Esophagus muscularis mucosa (tissue), 4 donors: Measurements from ENCODE around the gene WDR19. TPM values are rescaled to one million over a fixed set of nuclear protein-coding genes. Genes with fewer than 3 reads are reported as not detected.
"Not testable (repeated sequence)": the region's sequence is repeated elsewhere in the genome, so short reads cannot be mapped to it uniquely, and the experiment has no call there.

Experiments used
- DNase-seq: peaks from one replicate; pipeline ENCODE4 v3.0.0-alpha.2; 2017; ENCODE audit errors: extremely low spot score
- H3K27ac ChIP-seq, 4 donors: fragments of 200-600 bp; sonication (generic); replicated peaks in 1 of 4; 1 replicate in 3 of 4; 2 replicates in 1 of 4; pipeline ENCODE4 v1.5.1; 2016 to 2019; ENCODE audit warnings: mild to moderate bottlenecking in 1 of 4
- H3K27me3 ChIP-seq, 4 donors: fragments of 200-600 bp; sonication (generic); one replicate each; pipeline versions ENCODE4 v1.5.1 to v1.6.0; 2016 to 2019
- H3K36me3 ChIP-seq, 4 donors: fragments of 200-600 bp; sonication (generic); one replicate each; pipeline ENCODE4 v1.5.1; 2016 to 2019
- H3K4me1 ChIP-seq, 4 donors: fragments of 200-600 bp; sonication (generic); one replicate each; pipeline ENCODE4 v1.5.1; 2016 to 2019
- H3K4me3 ChIP-seq, 4 donors: fragments of 200-600 bp; sonication (generic); 1 replicate in 2 of 4; 2 replicates in 2 of 4; pipeline ENCODE4 v1.5.1; 2016 to 2019; ENCODE audit warnings: mild to moderate bottlenecking in 4 of 4, moderate library complexity in 1 of 4
- H3K9me3 ChIP-seq, 4 donors: fragments of 200-600 bp; sonication (generic); 1 replicate in 3 of 4; 2 replicates in 1 of 4; pipeline ENCODE4 v1.5.1; 2016 to 2019
- EP300 ChIP-seq: sonication (generic); formaldehyde crosslinking; IDR thresholded peaks from one replicate; pipeline ENCODE4 v1.6.1; 2017; ENCODE audit warnings: antibody characterized with exemption
- POLR2A ChIP-seq: fragments of 450-650 bp; IDR thresholded peaks from one replicate; pipeline ENCODE4 v1.6.1; 2017; ENCODE audit warnings: antibody characterized with exemption, moderate library complexity, mild to moderate bottlenecking, low read depth
- POLR2AphosphoS5 ChIP-seq, 2 donors: sonication (generic); formaldehyde crosslinking; IDR thresholded peaks; one replicate each; pipeline ENCODE4 v1.6.1; 2017; ENCODE audit warnings: antibody characterized with exemption in 2 of 2
- WGBS: methylation state at CpG from one replicate; pipeline ENCODE4 v1.1.5; 2018; 5-methylcytosine and 5-hydroxymethylcytosine counted together
- intact Hi-C: fragments of 100-400 bp; cut with DNase I; formaldehyde crosslinking; loops from one replicate; pipeline ENCODE4 v1.15.1; 2023
- total RNA-seq, 4 donors: library from RNA; depleted of rRNA; stranded (reverse); fragments of >200 nt; gene quantifications; one replicate each; pipeline versions ENCODE4 v1.1.0 to v1.2.1, GENCODE V29; 2016
- TF ChIP-seq, protein P1 (sequence below), 3 experiments: fragments of 200-600 bp in 2 of 3; fragments of 450-650 bp in 1 of 3; sonication (generic) in 2 of 3; IDR thresholded peaks; one replicate each; pipeline ENCODE4 v1.5.1; 2017 to 2019; ENCODE audit warnings: antibody characterized with exemption in 3 of 3, mild to moderate bottlenecking in 2 of 3, moderate library complexity in 1 of 3

The WDR19 gene
- total RNA-seq, 4 donors from 2014 or later = 22.1 to 32.4 (median 26.0) TPM

DNA sequence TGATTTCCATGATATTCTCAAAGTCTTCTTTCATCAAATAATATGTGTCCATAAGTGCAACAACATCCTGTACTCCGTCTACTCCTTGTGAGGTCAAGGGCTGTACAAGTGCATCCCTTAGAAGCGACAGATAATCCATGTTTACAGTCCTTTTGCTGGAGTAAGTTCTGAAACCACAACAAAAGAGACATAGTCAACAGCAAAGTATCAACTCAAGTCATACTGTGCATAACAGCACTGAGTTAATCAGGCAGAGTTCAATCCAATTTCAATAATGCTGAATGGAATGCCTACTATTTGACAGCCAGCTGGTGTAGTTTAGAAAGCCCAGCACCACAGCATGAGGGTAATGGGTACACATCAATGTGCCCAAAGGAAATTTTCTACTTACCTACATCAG lies 109.4 kb downstream of the WDR19 start:
- Histone ChIP-seq H3K4me1 (no peaks in the 10 kb centered on the region), H3K36me3 (peaks cover 28 to 91% (median 79%) of the 10 kb centered on the region in 4 donors), H3K27ac (no peak overlapping the region), H3K27me3 (no peaks in the 10 kb centered on the region), H3K9me3 (no peaks in the 10 kb centered on the region), H3K4me3 (no peak overlapping the region)
- intact Hi-C loops = no loop called here
- TF ChIP-seq POLR2A (no peak), POLR2AphosphoS5 (IDR thresholded peaks at IDR 0.05) (no peak), EP300 (no peak)
- TF ChIP-seq, protein P1, sequence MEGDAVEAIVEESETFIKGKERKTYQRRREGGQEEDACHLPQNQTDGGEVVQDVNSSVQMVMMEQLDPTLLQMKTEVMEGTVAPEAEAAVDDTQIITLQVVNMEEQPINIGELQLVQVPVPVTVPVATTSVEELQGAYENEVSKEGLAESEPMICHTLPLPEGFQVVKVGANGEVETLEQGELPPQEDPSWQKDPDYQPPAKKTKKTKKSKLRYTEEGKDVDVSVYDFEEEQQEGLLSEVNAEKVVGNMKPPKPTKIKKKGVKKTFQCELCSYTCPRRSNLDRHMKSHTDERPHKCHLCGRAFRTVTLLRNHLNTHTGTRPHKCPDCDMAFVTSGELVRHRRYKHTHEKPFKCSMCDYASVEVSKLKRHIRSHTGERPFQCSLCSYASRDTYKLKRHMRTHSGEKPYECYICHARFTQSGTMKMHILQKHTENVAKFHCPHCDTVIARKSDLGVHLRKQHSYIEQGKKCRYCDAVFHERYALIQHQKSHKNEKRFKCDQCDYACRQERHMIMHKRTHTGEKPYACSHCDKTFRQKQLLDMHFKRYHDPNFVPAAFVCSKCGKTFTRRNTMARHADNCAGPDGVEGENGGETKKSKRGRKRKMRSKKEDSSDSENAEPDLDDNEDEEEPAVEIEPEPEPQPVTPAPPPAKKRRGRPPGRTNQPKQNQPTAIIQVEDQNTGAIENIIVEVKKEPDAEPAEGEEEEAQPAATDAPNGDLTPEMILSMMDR (IDR thresholded peaks at IDR 0.05) = no peak
- DNase-seq = no peak
- WGBS = 86% methylated on average over 2 of the region's 2 CpGs

DNA sequence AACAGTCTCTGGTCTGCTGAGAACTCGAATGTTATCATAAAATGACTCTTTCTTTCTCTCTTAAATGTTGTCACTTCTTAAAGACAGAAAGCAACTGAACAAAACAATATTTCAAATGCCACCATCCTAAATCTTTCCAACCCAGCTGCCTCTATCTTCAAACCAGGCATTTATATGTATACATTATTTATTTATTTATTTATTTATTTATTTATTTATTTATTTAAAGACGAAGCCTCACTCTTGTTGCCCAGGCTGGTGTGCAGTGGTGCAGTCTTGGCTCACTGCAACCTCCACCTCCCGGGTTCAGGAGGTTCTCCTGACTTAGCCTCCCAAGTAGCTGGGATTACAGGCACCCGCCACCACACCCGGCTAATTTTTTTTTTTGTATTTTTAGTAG lies 110.1 kb downstream of the WDR19 start:
- intact Hi-C loops, H3K9me3 ChIP-seq, H3K4me1 ChIP-seq, DNase-seq, H3K27ac ChIP-seq, H3K27me3 ChIP-seq, H3K4me3 ChIP-seq: not testable (repeated sequence)
- 92% methylated on average over 5 of the region's 5 CpGs for WGBS
- H3K36me3 ChIP-seq = peaks cover 28 to 84% (median 72%) of the 10 kb centered on the region in 4 donors

DNA sequence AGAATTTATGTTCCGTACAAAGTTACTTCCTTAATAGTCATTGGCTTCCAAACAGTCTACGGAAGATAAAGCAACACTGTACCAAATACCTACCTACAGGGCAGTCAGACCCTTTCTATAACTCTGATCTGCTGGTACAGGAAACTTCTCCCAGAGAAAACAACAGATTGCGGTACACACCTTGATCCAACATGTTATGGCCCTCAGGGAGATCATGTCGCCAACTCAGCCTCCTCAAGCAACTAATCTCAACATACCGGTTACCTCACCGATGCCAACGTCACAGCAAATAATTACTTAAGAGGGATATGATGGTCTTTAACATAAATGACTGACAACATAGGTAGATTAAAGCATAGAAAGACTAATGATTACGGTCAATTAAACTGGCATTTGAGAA lies 113.5 kb downstream of the WDR19 start:
- TF ChIP-seq POLR2A = no peak
- TF ChIP-seq EP300 = no peak
- TF ChIP-seq, protein P1 (IDR thresholded peaks at IDR 0.05) = no peak
- no peak for TF ChIP-seq POLR2AphosphoS5 (IDR thresholded peaks at IDR 0.05)
- H3K27ac ChIP-seq = no peak overlapping the region
- WGBS = 98% methylated on average over 8 of the region's 8 CpGs
- H3K9me3 ChIP-seq = no peaks in the 10 kb centered on the region
- intact Hi-C loops = no loop called here
- no peak for DNase-seq
- H3K4me3 ChIP-seq = no peak overlapping the region
- no peaks in the 10 kb centered on the region for H3K4me1 ChIP-seq
- H3K27me3 ChIP-seq = no peaks in the 10 kb centered on the region
- peaks cover 13 to 84% (median 73%) of the 10 kb centered on the region in 4 donors for H3K36me3 ChIP-seq

DNA sequence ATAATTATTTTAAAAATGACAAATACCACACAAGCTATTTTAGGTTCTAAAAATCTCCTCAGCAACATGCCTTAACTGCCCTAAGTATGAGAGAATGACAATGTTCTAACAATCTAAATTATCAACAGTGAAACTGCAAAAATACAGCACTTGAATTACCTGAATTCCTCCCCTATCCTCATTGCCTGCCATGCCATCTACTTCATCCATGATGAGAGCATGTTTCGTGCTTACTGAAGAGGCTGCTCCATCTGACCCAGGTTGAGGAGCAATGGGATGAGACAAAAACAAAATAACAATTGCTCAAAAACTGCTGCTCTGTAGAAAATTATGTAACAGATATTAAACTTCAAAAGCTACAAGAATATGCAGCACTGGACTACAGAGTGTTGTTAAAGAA lies 120.6 kb downstream of the WDR19 start:
- intact Hi-C loops = no loop called here
- H3K27ac ChIP-seq = no peak overlapping the region
- no peaks in the 10 kb centered on the region for H3K9me3 ChIP-seq
- H3K27me3 ChIP-seq = no peaks in the 10 kb centered on the region
- no peaks in the 10 kb centered on the region for H3K4me1 ChIP-seq
- H3K4me3 ChIP-seq = no peak overlapping the region
- peaks cover 25 to 93% (median 59%) of the 10 kb centered on the region in 4 donors for H3K36me3 ChIP-seq
- DNase-seq = peak; percentile 24
- TF ChIP-seq POLR2A (no peak), EP300 (no peak), POLR2AphosphoS5 (IDR thresholded peaks at IDR 0.05) (no peak)
- TF ChIP-seq, protein P1 (IDR thresholded peaks at IDR 0.05) = no peak
- WGBS = 86% methylated on average over 1 of the region's 1 CpG

DNA sequence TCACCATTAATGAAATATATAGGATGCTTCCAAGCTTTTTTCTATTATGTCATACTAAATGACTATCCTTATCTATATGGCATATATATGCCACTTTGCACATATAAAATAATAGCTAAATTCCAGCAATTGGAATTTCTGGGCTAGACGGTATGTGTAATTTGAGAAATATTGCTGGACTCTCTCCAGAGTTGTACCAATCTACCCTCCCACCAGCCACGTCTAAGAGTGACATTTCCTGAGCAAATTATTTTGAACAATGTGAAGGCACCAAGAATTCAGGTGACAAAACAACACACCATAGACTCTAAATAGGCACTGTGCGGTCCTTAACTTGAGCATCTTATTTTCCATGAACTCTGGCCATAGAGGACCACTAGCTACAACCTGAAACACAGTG lies 121.5 kb downstream of the WDR19 start:
- Histone ChIP-seq H3K4me1 (peaks cover 0 to 8% (median 3%) of the 10 kb centered on the region in 4 donors), H3K27ac (no peak overlapping the region), H3K9me3 (no peaks in the 10 kb centered on the region), H3K36me3 (peaks cover 21 to 93% (median 53%) of the 10 kb centered on the region in 4 donors), H3K27me3 (no peaks in the 10 kb centered on the region), H3K4me3 (no peak overlapping the region)
- DNase-seq = peak; percentile 17
- 91% methylated on average over 3 of the region's 3 CpGs for WGBS
- intact Hi-C loops = no loop called here
- no peak for TF ChIP-seq POLR2AphosphoS5 (IDR thresholded peaks at IDR 0.05)
- no peak for TF ChIP-seq EP300
- TF ChIP-seq, protein P1 (IDR thresholded peaks at IDR 0.05) = no peak
- TF ChIP-seq POLR2A = no peak
